WTC11 (cell line): ENCODE data around the gene TMEM43. TPM values are rescaled to one million over a fixed set of nuclear protein-coding genes. Genes with fewer than 3 reads are reported as not detected.
"Not testable (repeated sequence)": the region's sequence is repeated elsewhere in the genome, so short reads cannot be mapped to it uniquely, and the experiment has no call there.

Experiments used
- ATAC-seq: fragments of 200-7000 bp; cut with Tn5 transposase; 2 replicates; pipeline ENCODE4 v1.10.0; 2021; ENCODE audit warnings: mild to moderate bottlenecking, moderate library complexity
- CTCF ChIA-PET: fragments of 300-600 bp; sonication (Branson Sonifier 250); formaldehyde crosslinking; loops from one replicate; lab custom pipeline; 2021; ENCODE audit warnings: antibody characterized with exemption; lab: Charles Lee
- POLR2A ChIA-PET: fragments of 350-600 bp; sonication (Branson Sonifier 250); formaldehyde crosslinking; loops from one replicate; lab custom pipeline; 2021; ENCODE audit warnings: antibody characterized with exemption; lab: Charles Lee
- DNase-seq: peaks from one replicate; pipeline ENCODE4 v3.0.0; 2021; ENCODE audit warnings: low spot score
- H3K27ac Mint-ChIP-seq: 2 replicates; pipeline ENCODE4 v1.8.0; 2021; ENCODE audit warnings: mixed read lengths
- H3K27me3 Mint-ChIP-seq: 2 replicates; pipeline ENCODE4 v1.8.0; 2021; ENCODE audit warnings: low read depth, mild to moderate bottlenecking, moderate library complexity, mixed read lengths
- H3K36me3 Mint-ChIP-seq: 2 replicates; pipeline ENCODE4 v1.8.0; 2021; ENCODE audit warnings: mixed read lengths
- H3K4me1 Mint-ChIP-seq: 2 replicates; pipeline ENCODE4 v1.8.0; 2022; ENCODE audit warnings: mixed read lengths
- H3K4me3 Mint-ChIP-seq: 2 replicates; pipeline ENCODE4 v1.8.0; 2021; ENCODE audit warnings: mild to moderate bottlenecking, moderate library complexity, mixed read lengths
- H3K9me3 Mint-ChIP-seq: 2 replicates; pipeline ENCODE4 v1.8.0; 2021; ENCODE audit warnings: mixed read lengths
- ATF3 ChIP-seq: sonication (generic); formaldehyde crosslinking; conservative IDR thresholded peaks from 2 replicates; pipeline ENCODE4 v1.8.1; 2022; ENCODE audit warnings: mild to moderate bottlenecking, missing genetic modification reagents
- CREM ChIP-seq: sonication (generic); formaldehyde crosslinking; IDR thresholded peaks from 2 replicates; pipeline ENCODE4 v1.8.1; 2022; ENCODE audit warnings: mild to moderate bottlenecking, missing genetic modification reagents, moderate library complexity
- E2F4 ChIP-seq: sonication (generic); formaldehyde crosslinking; IDR thresholded peaks from 2 replicates; pipeline ENCODE4 v1.8.1; 2022; ENCODE audit warnings: low read depth, mild to moderate bottlenecking, moderate library complexity, missing genetic modification reagents, borderline replicate concordance
- ELF4 ChIP-seq: sonication (generic); formaldehyde crosslinking; IDR thresholded peaks from 2 replicates; pipeline ENCODE4 v1.8.1; 2022; ENCODE audit warnings: low read depth, mild to moderate bottlenecking, moderate library complexity, missing genetic modification reagents
- FOXJ3 ChIP-seq: sonication (generic); formaldehyde crosslinking; IDR thresholded peaks from 2 replicates; pipeline ENCODE4 v1.9.0; 2021; ENCODE audit warnings: missing genetic modification reagents, mild to moderate bottlenecking, borderline replicate concordance
- FOXP1 ChIP-seq: sonication (generic); formaldehyde crosslinking; IDR thresholded peaks from 2 replicates; pipeline ENCODE4 v1.8.0; 2022; ENCODE audit warnings: missing genetic modification reagents, mild to moderate bottlenecking, moderate library complexity, borderline replicate concordance
- GRHL2 ChIP-seq: fragments of 250-450 bp; sonication (Bioruptor Pico); IDR thresholded peaks from 2 replicates; pipeline ENCODE4 v1.8.0; 2022; ENCODE audit warnings: mild to moderate bottlenecking, moderate library complexity; ENCODE audit not compliant: insufficient replicate concordance, severe bottlenecking
- GTF2I ChIP-seq: fragments of 250-450 bp; sonication (Bioruptor Pico); conservative IDR thresholded peaks from 2 replicates; pipeline ENCODE4 v1.4.0; 2021; ENCODE audit warnings: mild to moderate bottlenecking
- IRF1 ChIP-seq: sonication (generic); formaldehyde crosslinking; IDR thresholded peaks from 2 replicates; pipeline ENCODE4 v1.8.0; 2023; ENCODE audit warnings: missing genetic modification reagents
- JUN ChIP-seq: sonication (generic); formaldehyde crosslinking; IDR thresholded peaks from 2 replicates; pipeline ENCODE4 v1.8.0; 2023; ENCODE audit warnings: mild to moderate bottlenecking, missing genetic modification reagents
- NFYB ChIP-seq: sonication (generic); formaldehyde crosslinking; conservative IDR thresholded peaks from 2 replicates; pipeline ENCODE4 v1.8.0; 2022; ENCODE audit warnings: low read depth, missing genetic modification reagents
- OVOL2 ChIP-seq: fragments of 250-450 bp; sonication (Bioruptor Pico); IDR thresholded peaks from 2 replicates; pipeline ENCODE4 v1.9.0; 2021; ENCODE audit warnings: mild to moderate bottlenecking, borderline replicate concordance
- PREB ChIP-seq: sonication (generic); formaldehyde crosslinking; IDR thresholded peaks from 2 replicates; pipeline ENCODE4 v1.8.1; 2022; ENCODE audit warnings: mild to moderate bottlenecking, missing genetic modification reagents, moderate library complexity, borderline replicate concordance
- TCF7 ChIP-seq: sonication (generic); formaldehyde crosslinking; IDR thresholded peaks from 2 replicates; pipeline ENCODE4 v1.8.0; 2022; ENCODE audit warnings: mild to moderate bottlenecking, low read depth, missing genetic modification reagents, moderate library complexity
- USF2 ChIP-seq: sonication (generic); formaldehyde crosslinking; IDR thresholded peaks from 2 replicates; pipeline ENCODE4 v1.8.1; 2023; ENCODE audit warnings: mild to moderate bottlenecking, missing genetic modification reagents, moderate library complexity
- ZNF121 ChIP-seq: sonication (generic); formaldehyde crosslinking; IDR thresholded peaks from 2 replicates; pipeline ENCODE4 v1.8.0; 2023; ENCODE audit warnings: missing genetic modification reagents
- ZNF416 ChIP-seq: fragments of 250-450 bp; sonication (Bioruptor Pico); IDR thresholded peaks from 2 replicates; pipeline ENCODE4 v1.9.0; 2021; ENCODE audit warnings: mild to moderate bottlenecking, inconsistent platforms
- ZNF425 ChIP-seq: fragments of 250-450 bp; sonication (Bioruptor Pico); conservative IDR thresholded peaks from 2 replicates; pipeline ENCODE4 v1.9.0; 2021; ENCODE audit warnings: mild to moderate bottlenecking
- total RNA-seq: library from RNA; stranded (reverse); gene quantifications from 3 replicates; pipeline ENCODE4 v1.2.3, GENCODE V29; 2021

Gene TMEM43
- total RNA-seq, 1 experiment from 2014 or later, result 27.7 TPM

GRCh38 chr3:14109821-14110220, 15.0 kb upstream of the TMEM43 start:
- DNase-seq, H3K4me3 Mint-ChIP-seq, CTCF ChIA-PET, H3K27ac Mint-ChIP-seq, H3K27me3 Mint-ChIP-seq, H3K9me3 Mint-ChIP-seq, POLR2A ChIA-PET, ATAC-seq, H3K4me1 Mint-ChIP-seq: not testable (repeated sequence)
- peak; percentile 64 for TF ChIP-seq ZNF121 (CRISPR knock-in tag)
- peaks cover 26% of the 10 kb centered on the region for H3K36me3 Mint-ChIP-seq

- no peaks in the 10 kb centered on the region for H3K9me3 Mint-ChIP-seq
- H3K4me1 Mint-ChIP-seq, result peaks cover 10% of the 10 kb centered on the region
- H3K27me3 Mint-ChIP-seq, result no peaks in the 10 kb centered on the region; the same call in 1 of the 2 replicates
- CTCF ChIA-PET, result interaction anchor here (1.3 kb wide), 1 partner anchor 214 kb away, joined by 5 read pairs; no protein-coding TSS in a partner anchor
- H3K36me3 Mint-ChIP-seq, result peaks cover 29% of the 10 kb centered on the region
- TF ChIP-seq CREM (CRISPR knock-in tag), result no peak
- no peak for TF ChIP-seq GTF2I (CRISPR knock-in tag)
- no peak for TF ChIP-seq ZNF121 (CRISPR knock-in tag)
- no peak for TF ChIP-seq OVOL2 (CRISPR knock-in tag)
- TF ChIP-seq GRHL2 (CRISPR knock-in tag), result no peak
- TF ChIP-seq FOXJ3 (CRISPR knock-in tag), result no peak
- TF ChIP-seq FOXP1 (CRISPR knock-in tag), result no peak
- TF ChIP-seq JUN (CRISPR knock-in tag), result no peak
- no peak for TF ChIP-seq PREB (CRISPR knock-in tag)
- TF ChIP-seq NFYB (CRISPR knock-in tag), result no peak
- TF ChIP-seq TCF7 (CRISPR knock-in tag), result no peak
- TF ChIP-seq ELF4 (CRISPR knock-in tag), result no peak
- no peak for TF ChIP-seq USF2 (CRISPR knock-in tag)
- no peak for TF ChIP-seq ZNF425 (CRISPR knock-in tag)
- no peak for TF ChIP-seq ZNF416 (CRISPR knock-in tag)
- no peak for TF ChIP-seq ATF3
- no peak for TF ChIP-seq E2F4
- TF ChIP-seq IRF1, result no peak
- POLR2A ChIA-PET, result no interaction called here
- no peak overlapping the region for H3K4me3 Mint-ChIP-seq
- ATAC-seq (no peak), DNase-seq (no peak)
- no peak overlapping the region for H3K27ac Mint-ChIP-seq
Measured at GRCh38 chr3:14110699-14111098, 14.2 kb upstream of the TMEM43 start.
